ENCODE data around the gene MRPL10.

MRPL10 gene

DNA sequence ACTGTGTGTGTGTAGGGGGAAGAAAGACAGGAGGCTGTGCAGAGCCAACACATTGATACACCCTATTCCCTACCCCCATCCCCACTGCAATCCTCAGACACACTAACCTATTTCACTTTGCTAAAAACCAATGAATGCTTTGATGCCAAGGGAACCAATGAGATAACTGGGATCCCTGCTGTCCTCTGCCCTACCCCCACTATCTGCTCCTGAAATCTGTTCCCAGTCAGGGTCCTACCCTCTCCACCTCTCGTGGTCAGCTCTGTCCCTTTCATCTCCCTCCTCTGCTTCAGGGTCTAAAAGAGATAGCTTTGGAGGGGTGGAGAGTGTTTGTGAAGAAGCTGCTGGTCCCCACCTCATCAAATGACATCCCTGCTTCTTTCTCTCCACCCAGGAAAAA is 38.7 kb upstream of the MRPL10 start:
- no peak for DNase-seq (ENCODE audit: low read depth, low spot score)
- TF ChIP-seq, protein P1, sequence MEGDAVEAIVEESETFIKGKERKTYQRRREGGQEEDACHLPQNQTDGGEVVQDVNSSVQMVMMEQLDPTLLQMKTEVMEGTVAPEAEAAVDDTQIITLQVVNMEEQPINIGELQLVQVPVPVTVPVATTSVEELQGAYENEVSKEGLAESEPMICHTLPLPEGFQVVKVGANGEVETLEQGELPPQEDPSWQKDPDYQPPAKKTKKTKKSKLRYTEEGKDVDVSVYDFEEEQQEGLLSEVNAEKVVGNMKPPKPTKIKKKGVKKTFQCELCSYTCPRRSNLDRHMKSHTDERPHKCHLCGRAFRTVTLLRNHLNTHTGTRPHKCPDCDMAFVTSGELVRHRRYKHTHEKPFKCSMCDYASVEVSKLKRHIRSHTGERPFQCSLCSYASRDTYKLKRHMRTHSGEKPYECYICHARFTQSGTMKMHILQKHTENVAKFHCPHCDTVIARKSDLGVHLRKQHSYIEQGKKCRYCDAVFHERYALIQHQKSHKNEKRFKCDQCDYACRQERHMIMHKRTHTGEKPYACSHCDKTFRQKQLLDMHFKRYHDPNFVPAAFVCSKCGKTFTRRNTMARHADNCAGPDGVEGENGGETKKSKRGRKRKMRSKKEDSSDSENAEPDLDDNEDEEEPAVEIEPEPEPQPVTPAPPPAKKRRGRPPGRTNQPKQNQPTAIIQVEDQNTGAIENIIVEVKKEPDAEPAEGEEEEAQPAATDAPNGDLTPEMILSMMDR (IDR thresholded peaks at IDR 0.05; ENCODE audit: insufficient read depth, low read length, missing control alignments): no peak
- no peak overlapping the region for H3K4me3 ChIP-seq (ENCODE audit: low read depth, low read length)
- ChIA-PET POLR2A (no interaction called here), CTCF (interaction anchor here (0.7 to 10.4 kb wide), 9 partner anchors 14 to 76 kb away, joined by 3 to 82 read pairs (median 5); partner anchors contain the start of genes SCRN2 and SP6)

DNA sequence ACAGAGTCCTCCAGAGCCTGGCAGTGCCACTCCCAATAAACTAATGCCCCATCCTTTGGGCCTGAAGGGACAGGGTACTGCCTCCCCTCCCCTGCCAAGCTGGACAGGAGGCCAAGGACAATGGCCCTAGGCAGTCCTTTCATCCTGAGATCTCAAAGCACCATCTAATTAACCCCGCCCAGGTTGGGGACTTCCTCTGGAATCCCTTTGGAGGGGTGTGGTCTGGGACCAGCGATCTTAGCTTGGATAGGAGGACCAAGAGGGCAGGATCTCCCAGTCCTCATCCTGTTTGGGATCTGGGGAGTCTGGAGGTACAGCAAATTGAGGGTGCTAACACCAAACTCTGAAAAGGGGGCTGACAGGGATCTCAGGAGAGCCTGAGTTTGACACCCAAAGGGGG is 37.8 kb upstream of the MRPL10 start:
- ChIA-PET POLR2A (no interaction called here), CTCF (interaction anchor here (1.0 to 10.4 kb wide), 4 partner anchors 16 to 28 kb away, joined by 5 to 82 read pairs (median 8); partner anchors contain the start of gene SCRN2)
- DNase-seq (ENCODE audit: low read depth, low spot score): no peak
- TF ChIP-seq, protein P1 (IDR thresholded peaks at IDR 0.05; ENCODE audit: insufficient read depth, low read length, missing control alignments): no peak
- no peak overlapping the region for H3K4me3 ChIP-seq (ENCODE audit: low read depth, low read length)

DNA sequence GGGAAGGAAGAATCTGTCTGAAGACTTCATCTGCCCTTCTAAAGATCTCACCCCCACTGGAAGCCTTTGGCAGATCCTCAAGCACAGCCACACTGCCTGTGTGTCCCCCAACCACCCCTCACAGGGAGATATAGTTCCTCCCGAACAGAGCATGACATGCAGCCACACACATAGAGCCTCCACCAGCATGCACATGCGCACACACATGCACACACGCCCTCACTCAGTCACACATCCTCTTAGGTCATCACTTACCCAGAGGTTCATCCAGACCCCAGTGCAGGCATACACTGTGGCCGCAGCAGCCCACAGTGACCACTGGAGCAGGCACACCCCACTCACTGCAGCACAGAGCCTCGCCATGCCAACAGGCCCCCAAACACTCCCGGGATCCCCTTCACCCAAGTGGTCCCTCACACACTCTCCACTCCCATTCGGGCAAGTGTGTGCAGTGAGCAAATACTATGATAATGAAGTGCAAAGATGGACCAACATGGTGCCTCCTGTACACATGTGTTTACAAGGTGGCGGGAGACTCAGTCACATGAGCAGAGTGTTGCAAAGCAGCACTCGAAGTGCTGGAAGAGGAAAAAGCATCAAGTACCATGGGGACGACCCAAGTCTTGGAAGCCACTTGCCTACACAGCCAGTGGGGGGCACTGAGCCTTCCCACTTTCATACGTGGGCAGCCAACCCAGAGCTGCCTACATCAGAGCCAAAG is 36.6 kb upstream of the MRPL10 start:
- POLR2A ChIA-PET: no interaction called here
- DNase-seq (ENCODE audit: low read depth, low spot score): no peak
- CTCF ChIA-PET: interaction anchor here (1.1 to 10.4 kb wide), 5 partner anchors 13 to 103 kb away, joined by 3 to 82 read pairs (median 4); partner anchors contain the start of gene CDK5RAP3
- TF ChIP-seq, protein P1 (IDR thresholded peaks at IDR 0.05; ENCODE audit: insufficient read depth, low read length, missing control alignments): no peak
- H3K4me3 ChIP-seq (ENCODE audit: low read depth, low read length): no peak overlapping the region

DNA sequence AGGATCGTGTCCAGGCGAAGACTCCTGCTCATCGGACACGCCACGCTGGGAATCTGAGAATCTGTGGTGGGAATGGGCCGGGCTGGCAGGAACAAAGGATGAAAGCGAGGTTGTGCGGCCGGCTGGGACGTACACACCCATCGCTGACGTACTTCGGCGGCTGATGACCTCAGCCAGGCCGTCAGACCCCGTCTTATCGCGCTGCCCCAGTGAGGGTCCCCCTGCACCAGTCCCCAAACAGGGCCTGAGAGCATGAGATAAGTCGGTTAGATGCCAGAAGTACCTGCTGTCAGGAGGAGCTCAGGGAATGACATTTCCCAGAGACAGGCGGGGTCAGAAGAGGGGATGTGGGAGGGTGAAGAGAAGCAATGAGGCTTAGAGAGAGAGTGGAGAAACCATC is 35.6 kb upstream of the MRPL10 start:
- ChIA-PET POLR2A (no interaction called here), CTCF (interaction anchor here (1.1 to 10.4 kb wide), 3 partner anchors 12 to 26 kb away, joined by 4 to 82 read pairs (median 4); no protein-coding TSS in a partner anchor)
- TF ChIP-seq, protein P1 (IDR thresholded peaks at IDR 0.05; ENCODE audit: insufficient read depth, low read length, missing control alignments): no peak
- no peak overlapping the region for H3K4me3 ChIP-seq (ENCODE audit: low read depth, low read length)
- no peak for DNase-seq (ENCODE audit: low read depth, low spot score)

DNA sequence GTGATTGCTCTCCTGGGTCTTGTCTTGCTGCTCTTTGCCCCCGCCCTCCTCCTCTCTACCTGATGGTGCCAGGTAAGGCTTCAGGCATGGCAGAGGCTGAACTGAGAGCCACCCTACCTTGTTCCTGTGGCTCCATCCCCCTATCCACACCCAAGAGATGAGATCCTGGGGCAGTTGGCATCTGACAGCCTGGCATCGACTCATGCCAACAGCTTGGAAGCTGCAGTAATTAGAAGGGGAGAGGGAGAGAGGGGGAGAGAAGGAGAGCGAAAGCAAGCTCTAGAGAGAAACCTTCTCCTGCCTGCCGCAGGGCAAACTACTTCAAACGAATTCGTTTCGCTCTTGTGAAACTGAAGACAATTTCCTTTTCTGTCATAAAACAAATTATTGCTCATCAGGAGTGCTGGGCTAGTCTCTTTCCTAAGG is 33.5 kb upstream of the MRPL10 start:
- POLR2A ChIA-PET: no interaction called here
- no peak overlapping the region for H3K4me3 ChIP-seq (ENCODE audit: low read depth, low read length)
- CTCF ChIA-PET: interaction anchor here (13.4 to 32.3 kb wide), 2 partner anchors 20 to 22 kb away, joined by 208 to 1547 read pairs; partner anchors contain the start of genes SCRN2 and SP2
- DNase-seq (ENCODE audit: low read depth, low spot score): no peak
- TF ChIP-seq, protein P1 (IDR thresholded peaks at IDR 0.05; ENCODE audit: insufficient read depth, low read length, missing control alignments): no peak
